Airway epithelial cell (primary cell): ENCODE measurements around the gene PDZD11. TPM values are rescaled to one million over a fixed set of nuclear protein-coding genes. Genes with fewer than 3 reads are reported as not detected.

Experiments used
- total RNA-seq: library from RNA; depleted of rRNA; stranded (reverse); fragments of >200 nt; gene quantifications from 2 replicates; pipeline ENCODE4 v1.2.3, GENCODE V29; 2015

The PDZD11 gene
- 52.3 and 58.8 TPM in 2 replicates for total RNA-seq

GRCh38 chrX:70289793-70290770, at the start of gene PDZD11, which contains the start of gene KIF4A:
PDZD11 (minus strand) TSS chrX:70289927; CDS start chrX:70289341, 586 bp downstream.
KIF4A (plus strand) TSS chrX:70290104; CDS start chrX:70290459, 355 bp downstream.

GRCh38 chrX:70281951-70282350, 7.8 kb downstream of the PDZD11 start, which contains the start of gene RAB41:
RAB41 (plus strand) TSS chrX:70282172; CDS start chrX:70282218, 46 bp downstream.

GRCh38 chrX:70268034-70268433, 21.7 kb downstream of the PDZD11 start, which contains the start of gene ARR3:
ARR3 (plus strand) TSS chrX:70268334; CDS start chrX:70269386, 1,052 bp downstream.

GRCh38 chrX:70260104-70260503, 29.6 kb downstream of the PDZD11 start, which contains the start of gene P2RY4:
P2RY4 (minus strand) TSS chrX:70260204; CDS start chrX:70259624, 580 bp downstream.

Other genes starting within 250 kb of the PDZD11 start
- not detected in 2 replicates for gene AWAT2, start 240.0 kb downstream of the PDZD11 start, total RNA-seq
- gene OTUD6A, start 227.5 kb downstream of the PDZD11 start, total RNA-seq = not detected in 2 replicates
- gene IGBP1, start 156.5 kb downstream of the PDZD11 start, total RNA-seq = 44.7 and 45.2 TPM in 2 replicates
- not detected in 2 replicates for gene DGAT2L6, start 112.4 kb downstream of the PDZD11 start, total RNA-seq
- gene AWAT1, start 55.3 kb downstream of the PDZD11 start, total RNA-seq = not detected in 2 replicates
- 0.21 TPM in 1 of 2 replicates, not detected in the other for gene P2RY4, start 29.7 kb downstream of the PDZD11 start, total RNA-seq
- gene ARR3, start 21.6 kb downstream of the PDZD11 start, total RNA-seq = not detected in 2 replicates
- not detected in 2 replicates for gene RAB41, start 7.8 kb downstream of the PDZD11 start, total RNA-seq
- gene KIF4A, start 177 bp upstream of the PDZD11 start, total RNA-seq = 9.3 and 11.4 TPM in 2 replicates
- 0.19 and 0.92 TPM in 2 replicates for gene GDPD2, start 133.4 kb upstream of the PDZD11 start, total RNA-seq
- gene DLG3, start 154.9 kb upstream of the PDZD11 start, total RNA-seq = 9.5 and 21.0 TPM in 2 replicates